ENCODE data around the gene PRCP. TPM values are rescaled to one million over a fixed set of nuclear protein-coding genes. Genes with fewer than 3 reads are reported as not detected.

Gene PRCP
- total and polyA plus RNA-seq, 2 donors (not counting 3 experiments of a cell fraction or from before 2014, with no cell fraction given) = 170 to 277 TPM

DNA sequence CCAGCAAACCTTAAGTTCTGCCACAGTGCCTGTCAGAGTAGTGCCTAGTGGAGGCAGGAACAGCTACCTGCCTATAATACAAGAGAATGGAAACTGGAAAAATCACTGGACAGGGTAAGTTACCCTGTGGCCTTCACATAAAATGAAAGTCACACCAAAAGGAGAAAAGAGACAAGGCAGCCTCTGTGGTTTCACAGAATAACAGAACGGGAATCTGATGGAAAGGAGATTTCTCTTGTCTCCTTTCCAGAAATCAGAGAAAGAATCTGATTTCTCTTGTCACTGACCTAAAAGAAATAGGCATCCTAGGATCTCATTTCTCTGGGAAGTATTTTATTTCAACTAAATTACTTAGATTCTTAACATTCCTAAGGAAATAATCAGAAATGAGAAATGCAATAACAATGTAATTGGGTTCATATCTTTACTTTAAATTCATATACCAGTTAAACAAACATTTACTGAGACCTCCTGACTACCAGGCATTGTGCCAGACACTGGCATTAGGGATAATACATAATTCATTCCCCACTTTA is 41.6 kb downstream of the PRCP start:
- peak; percentile 18 for FAIRE-seq
- H3K27me3 ChIP-seq (ENCODE audit: control insufficient read depth in 2 of 2, insufficient read depth in 2 of 2, low read length in 2 of 2) = no peaks in the 10 kb centered on the region
- peak overlapping the region; percentile 83 for H3K9ac ChIP-seq (replicated peaks; ENCODE audit: extremely low read depth, insufficient read depth, low read length)
- CTCF ChIA-PET = interaction anchor here (1.3 to 3.6 kb wide), 8 partner anchors 9 to 141 kb away, joined by 3 to 62 read pairs (median 5); partner anchors contain the start of genes DDIAS and PRCP
- peak; percentile 89 for DNase-seq (ENCODE audit: low read depth, low spot score)
- no peaks in the 10 kb centered on the region for H3K9me3 ChIP-seq (replicated peaks; ENCODE audit: control insufficient read depth, insufficient read depth, low read length)
- H2AFZ ChIP-seq (ENCODE audit: low read depth, low read length) = peak overlapping the region; percentile 40
- intact Hi-C loops (cut with micrococcal nuclease) (loop anchor here (1.0 to 2.0 kb wide), 3 partner anchors 31 to 298 kb away; partner anchors contain the start of gene PCF11), dilution Hi-C loops (cut with MboI; ENCODE audit: extremely low pct_ligation_motif_present, low sequenced_read_pairs) (no loop called here)
- peak overlapping the region; percentile 98 for H3K27ac ChIP-seq (ENCODE audit: insufficient read depth, low read depth, low read length)
- peak; percentile 40 for TF ChIP-seq GATA2 (IDR thresholded peaks at IDR 0.05; ENCODE audit: insufficient read depth, insufficient read length, low read depth, low read length)
- no peak for TF ChIP-seq CTCF (IDR thresholded peaks at IDR 0.05; ENCODE audit: extremely low read depth in 1 of 2, insufficient read depth in 1 of 2, low read depth in 1 of 2, low read length in 2 of 2)
- peak; percentile 34 for TF ChIP-seq POLR2AphosphoS5 (IDR thresholded peaks at IDR 0.05; ENCODE audit: insufficient read depth, low read depth, low read length)
- TF ChIP-seq EZH2 (IDR thresholded peaks at IDR 0.05; ENCODE audit: borderline replicate concordance, low read depth, low read length, severe bottlenecking) = no peak
- TF ChIP-seq POLR2A (IDR thresholded peaks at IDR 0.05; ENCODE audit: low read depth, low read length) = no peak
- peak; percentile 75 for TF ChIP-seq JUN (IDR thresholded peaks at IDR 0.05; ENCODE audit: borderline replicate concordance, insufficient read depth, insufficient read length, low read depth)
- TF ChIP-seq MYC (IDR thresholded peaks at IDR 0.05; ENCODE audit: low read depth, low read length) = no peak
- TF ChIP-seq MAX (IDR thresholded peaks at IDR 0.05; ENCODE audit: insufficient read depth, insufficient read length) = no peak
- TF ChIP-seq FOS (IDR thresholded peaks at IDR 0.05; ENCODE audit: borderline replicate concordance, insufficient read depth, low read length) = peak; percentile 64
- peaks cover 52% of the 10 kb centered on the region for H3K4me1 ChIP-seq (ENCODE audit: control insufficient read depth, extremely low read depth, insufficient read depth, low read length)
- peak overlapping the region in 1 of 3 experiments; percentile 50 for H3K4me3 ChIP-seq (replicated peaks in 1 of 3; ENCODE audit: insufficient read depth in 1 of 3, low read depth in 1 of 3, low read length in 3 of 3)
- H3K36me3 ChIP-seq (ENCODE audit: control insufficient read depth in 2 of 2, extremely low read depth in 1 of 2, insufficient read depth in 2 of 2, low read length in 2 of 2) = no peaks in the 10 kb centered on the region
- no peaks in the 10 kb centered on the region for H3K9me1 ChIP-seq (replicated peaks; ENCODE audit: control insufficient read depth, extremely low read depth, insufficient read depth, low read length)
- H4K20me1 ChIP-seq (replicated peaks; ENCODE audit: control insufficient read depth, extremely low read depth, insufficient read depth, low read length) = no peaks in the 10 kb centered on the region
- peak overlapping the region; percentile 97 for H3K4me2 ChIP-seq (ENCODE audit: insufficient read depth, low read length)
- peaks cover 9% of the 10 kb centered on the region for H3K79me2 ChIP-seq (ENCODE audit: control insufficient read depth, insufficient read depth, low read length)
- POLR2A ChIA-PET = interaction anchor here (0.7 to 1.7 kb wide), 2 partner anchors 42 to 298 kb away, joined by 3 to 4 read pairs; partner anchors contain the start of genes PCF11 and PRCP
- BruUV-seq (replicated peaks) = no TSS peak

All from endothelial cell of umbilical vein (primary cell).